ENCODE results near the gene KCNJ14.

KCNJ14 gene

DNA sequence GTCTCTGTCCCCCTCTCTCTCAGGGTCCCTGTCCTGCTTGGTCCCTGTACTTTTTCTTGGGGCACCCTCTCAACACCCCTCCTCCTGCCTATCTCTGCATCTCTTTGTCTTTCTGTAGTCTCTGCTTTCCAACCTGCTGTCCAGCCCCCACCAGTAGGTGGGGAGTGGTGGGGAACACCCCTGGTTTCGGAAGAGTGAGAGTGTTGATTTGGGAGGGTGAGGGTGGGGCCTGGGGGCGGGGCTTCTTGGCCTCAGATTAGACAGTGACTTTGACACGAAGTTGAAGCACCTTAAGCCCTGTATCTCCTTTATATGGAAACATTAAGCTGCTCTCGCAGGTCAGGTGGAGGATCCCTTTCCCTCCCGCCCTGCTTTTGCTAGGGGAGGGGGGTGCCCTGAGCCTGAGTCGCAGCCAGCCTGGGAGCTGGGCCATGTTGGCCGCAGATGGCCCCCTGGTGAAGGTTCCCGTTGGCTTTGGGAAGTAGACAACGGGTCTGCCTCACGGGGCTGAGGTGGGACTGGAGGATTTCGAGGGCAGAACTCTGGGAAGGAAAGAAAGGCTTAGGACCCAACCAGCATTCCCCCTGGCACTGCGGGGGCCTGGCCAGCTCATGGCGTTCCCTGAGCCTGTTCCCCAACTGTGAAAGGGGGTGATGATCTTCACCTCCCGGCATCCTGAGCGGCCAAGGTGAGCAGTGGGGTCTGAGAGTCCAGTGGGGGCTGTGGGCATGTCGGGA, at the start of gene KCNJ14:
TSS of gene KCNJ14 (plus strand) at position 404 of the 737 bp plus-strand sequence. CDS start 6,151 bp downstream, outside the sequence.
- DNase-seq (ENCODE audit: low read depth): no peak
- TF ChIP-seq, protein P1, sequence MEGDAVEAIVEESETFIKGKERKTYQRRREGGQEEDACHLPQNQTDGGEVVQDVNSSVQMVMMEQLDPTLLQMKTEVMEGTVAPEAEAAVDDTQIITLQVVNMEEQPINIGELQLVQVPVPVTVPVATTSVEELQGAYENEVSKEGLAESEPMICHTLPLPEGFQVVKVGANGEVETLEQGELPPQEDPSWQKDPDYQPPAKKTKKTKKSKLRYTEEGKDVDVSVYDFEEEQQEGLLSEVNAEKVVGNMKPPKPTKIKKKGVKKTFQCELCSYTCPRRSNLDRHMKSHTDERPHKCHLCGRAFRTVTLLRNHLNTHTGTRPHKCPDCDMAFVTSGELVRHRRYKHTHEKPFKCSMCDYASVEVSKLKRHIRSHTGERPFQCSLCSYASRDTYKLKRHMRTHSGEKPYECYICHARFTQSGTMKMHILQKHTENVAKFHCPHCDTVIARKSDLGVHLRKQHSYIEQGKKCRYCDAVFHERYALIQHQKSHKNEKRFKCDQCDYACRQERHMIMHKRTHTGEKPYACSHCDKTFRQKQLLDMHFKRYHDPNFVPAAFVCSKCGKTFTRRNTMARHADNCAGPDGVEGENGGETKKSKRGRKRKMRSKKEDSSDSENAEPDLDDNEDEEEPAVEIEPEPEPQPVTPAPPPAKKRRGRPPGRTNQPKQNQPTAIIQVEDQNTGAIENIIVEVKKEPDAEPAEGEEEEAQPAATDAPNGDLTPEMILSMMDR (IDR thresholded peaks at IDR 0.05; ENCODE audit: control insufficient read depth, insufficient read depth, low read depth, low read length, missing control alignments): no peak
- H3K4me3 ChIP-seq (ENCODE audit: control insufficient read depth, low read depth, low read length): no peak within 1 kb of the TSS

DNA sequence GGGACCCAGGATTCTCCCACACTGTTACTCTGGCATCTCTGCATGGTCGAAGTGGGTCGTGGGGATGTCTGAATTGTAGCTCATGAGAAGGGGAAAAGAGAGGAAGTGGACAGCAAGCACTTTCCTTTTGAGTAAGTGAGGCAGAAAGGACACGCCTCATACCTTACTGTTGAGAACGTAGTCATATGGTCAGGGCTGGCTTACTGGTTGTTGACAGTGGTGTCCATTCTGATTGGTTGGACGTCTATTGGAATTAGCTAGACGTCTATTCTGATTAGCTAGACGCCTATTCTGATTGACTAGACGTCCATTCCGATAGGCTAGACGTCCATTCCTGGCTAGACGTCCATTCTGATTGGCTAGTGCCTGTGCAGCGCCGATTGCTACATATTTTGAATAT, 49.5 kb upstream of the KCNJ14 start:
- DNase-seq (ENCODE audit: low read depth): no peak
- TF ChIP-seq, protein P1 (IDR thresholded peaks at IDR 0.05; ENCODE audit: control insufficient read depth, insufficient read depth, low read depth, low read length, missing control alignments): no peak
- no peak overlapping the region for H3K4me3 ChIP-seq (ENCODE audit: control insufficient read depth, low read depth, low read length)

DNA sequence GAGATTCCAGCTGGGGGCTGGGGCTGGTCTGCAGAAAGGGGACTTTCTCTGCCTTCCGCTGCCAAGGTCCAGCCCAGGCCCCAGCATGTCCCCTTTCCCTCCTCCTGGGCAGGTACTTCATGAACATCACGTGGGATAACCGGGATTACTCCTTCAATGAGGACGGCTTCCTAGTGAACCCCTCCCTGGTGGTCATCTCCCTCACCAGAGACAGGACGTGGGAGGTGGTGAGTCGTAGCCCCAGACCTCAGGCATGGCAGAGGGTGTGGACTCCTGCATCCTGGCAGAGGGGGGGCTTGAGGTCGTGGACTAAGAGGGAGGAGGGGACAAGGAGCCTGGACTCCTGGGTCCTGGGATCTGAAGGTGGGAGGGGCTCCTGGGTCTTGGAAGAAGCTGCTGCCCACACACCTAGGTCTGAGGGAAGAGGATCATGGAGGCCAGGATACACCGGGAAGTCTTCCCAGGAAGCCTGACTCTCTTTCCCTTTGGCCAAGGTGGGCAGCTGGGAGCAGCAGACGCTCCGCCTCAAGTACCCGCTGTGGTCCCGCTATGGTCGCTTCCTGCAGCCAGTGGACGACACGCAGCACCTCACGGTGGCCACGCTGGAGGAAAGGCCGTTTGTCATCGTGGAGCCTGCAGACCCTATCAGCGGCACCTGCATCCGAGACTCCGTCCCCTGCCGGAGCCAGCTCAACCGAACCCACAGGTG, 41.3 kb upstream of the KCNJ14 start:
- DNase-seq (ENCODE audit: low read depth): no peak
- no peak overlapping the region for H3K4me3 ChIP-seq (ENCODE audit: control insufficient read depth, low read depth, low read length)
- TF ChIP-seq, protein P1 (IDR thresholded peaks at IDR 0.05; ENCODE audit: control insufficient read depth, insufficient read depth, low read depth, low read length, missing control alignments): no peak

DNA sequence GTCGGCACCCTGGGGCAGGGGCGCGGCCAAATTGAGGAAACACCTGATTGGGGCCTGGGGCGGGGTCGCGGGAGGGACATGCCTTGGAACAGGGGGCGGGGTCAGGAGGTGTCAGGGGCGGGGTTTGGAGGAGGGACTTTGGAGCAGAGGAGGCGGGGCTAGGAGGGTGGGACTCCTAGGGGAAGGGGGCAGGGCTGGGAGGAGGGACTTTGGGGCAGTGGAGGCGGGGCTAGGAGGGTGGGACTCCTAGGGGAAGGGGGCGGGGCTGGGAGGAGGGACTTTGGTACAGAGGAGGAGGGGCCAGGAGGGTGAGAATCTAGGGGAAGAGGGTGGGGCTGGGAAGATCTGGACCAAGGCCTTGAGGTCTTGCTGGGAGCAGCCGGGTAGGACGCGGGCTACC, 40.0 kb upstream of the KCNJ14 start:
- no peak overlapping the region for H3K4me3 ChIP-seq (ENCODE audit: control insufficient read depth, low read depth, low read length)
- no peak for DNase-seq (ENCODE audit: low read depth)
- TF ChIP-seq, protein P1 (IDR thresholded peaks at IDR 0.05; ENCODE audit: control insufficient read depth, insufficient read depth, low read depth, low read length, missing control alignments): no peak

DNA sequence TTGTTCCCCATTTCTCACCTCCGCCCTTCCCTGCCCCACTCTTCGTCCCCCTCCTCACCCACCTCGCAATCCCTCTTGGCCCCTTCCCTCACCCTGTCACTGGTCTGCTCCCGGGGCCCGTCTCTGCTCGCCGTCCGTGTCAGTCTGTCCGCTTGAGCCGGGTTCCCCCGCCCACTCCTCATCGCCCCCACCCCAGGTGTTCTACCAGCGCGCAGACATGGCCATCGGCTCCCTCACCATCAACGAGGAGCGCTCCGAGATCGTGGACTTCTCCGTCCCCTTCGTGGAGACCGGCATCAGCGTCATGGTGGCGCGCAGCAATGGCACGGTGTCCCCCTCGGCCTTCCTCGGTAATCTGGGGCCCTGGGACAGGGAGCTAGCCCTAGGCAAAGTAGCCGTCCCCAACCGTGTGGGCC, 39.6 kb upstream of the KCNJ14 start:
- DNase-seq (ENCODE audit: low read depth): no peak
- H3K4me3 ChIP-seq (ENCODE audit: control insufficient read depth, low read depth, low read length): no peak overlapping the region
- TF ChIP-seq, protein P1 (IDR thresholded peaks at IDR 0.05; ENCODE audit: control insufficient read depth, insufficient read depth, low read depth, low read length, missing control alignments): no peak

DNA sequence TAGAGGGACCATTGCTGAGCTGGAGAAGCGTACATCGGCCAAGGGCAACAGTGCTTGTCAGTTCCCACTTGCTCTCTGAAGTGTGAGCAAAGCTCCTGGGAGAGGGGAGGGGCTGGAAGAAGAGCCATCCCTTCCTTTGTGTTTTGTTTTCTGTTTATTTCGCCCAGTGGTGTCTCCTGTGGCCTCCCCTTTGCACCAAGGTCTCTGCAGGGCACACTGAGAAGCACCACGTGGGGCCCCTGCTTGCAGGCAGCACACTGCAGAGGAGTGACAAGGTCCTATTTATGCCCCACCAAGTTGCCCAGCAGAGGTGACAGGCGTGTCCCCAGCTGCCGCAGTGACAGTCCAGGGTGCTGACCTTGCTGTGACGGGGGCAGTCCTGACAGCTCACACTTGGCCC, 38.0 kb upstream of the KCNJ14 start:
- DNase-seq (ENCODE audit: low read depth): no peak
- TF ChIP-seq, protein P1 (IDR thresholded peaks at IDR 0.05; ENCODE audit: control insufficient read depth, insufficient read depth, low read depth, low read length, missing control alignments): no peak

More for the DNA sequence above, 38.0 kb upstream of the KCNJ14 start:
- no peak overlapping the region for H3K4me3 ChIP-seq (ENCODE audit: control insufficient read depth, low read depth, low read length)
